ENCODE measurements around the gene PYGM. TPM values are rescaled to one million over a fixed set of nuclear protein-coding genes. Genes with fewer than 3 reads are reported as not detected.

PYGM gene
- total and polyA plus RNA-seq, 2 of the 13 experiments (the other 11 are each of a cell fraction or from before 2014, with no cell fraction given): 0.11 to 0.12 TPM

- no peak for TF ChIP-seq RORA (CRISPR knock-in tag; IDR thresholded peaks at IDR 0.05)
- TF ChIP-seq, protein P1, sequence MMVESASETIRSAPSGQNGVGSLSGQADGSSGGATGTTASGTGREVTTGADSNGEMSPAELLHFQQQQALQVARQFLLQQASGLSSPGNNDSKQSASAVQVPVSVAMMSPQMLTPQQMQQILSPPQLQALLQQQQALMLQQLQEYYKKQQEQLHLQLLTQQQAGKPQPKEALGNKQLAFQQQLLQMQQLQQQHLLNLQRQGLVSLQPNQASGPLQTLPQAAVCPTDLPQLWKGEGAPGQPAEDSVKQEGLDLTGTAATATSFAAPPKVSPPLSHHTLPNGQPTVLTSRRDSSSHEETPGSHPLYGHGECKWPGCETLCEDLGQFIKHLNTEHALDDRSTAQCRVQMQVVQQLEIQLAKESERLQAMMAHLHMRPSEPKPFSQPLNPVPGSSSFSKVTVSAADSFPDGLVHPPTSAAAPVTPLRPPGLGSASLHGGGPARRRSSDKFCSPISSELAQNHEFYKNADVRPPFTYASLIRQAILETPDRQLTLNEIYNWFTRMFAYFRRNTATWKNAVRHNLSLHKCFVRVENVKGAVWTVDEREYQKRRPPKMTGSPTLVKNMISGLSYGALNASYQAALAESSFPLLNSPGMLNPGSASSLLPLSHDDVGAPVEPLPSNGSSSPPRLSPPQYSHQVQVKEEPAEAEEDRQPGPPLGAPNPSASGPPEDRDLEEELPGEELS (CRISPR knock-in tag; IDR thresholded peaks at IDR 0.05): no peak
- TF ChIP-seq SNRNP70 (IDR thresholded peaks at IDR 0.05; ENCODE audit: low read depth, low read length): no peak
- TF ChIP-seq NFIC (IDR thresholded peaks at IDR 0.05; ENCODE audit: low read length): no peak
- TF ChIP-seq ZNF468 (CRISPR knock-in tag; IDR thresholded peaks at IDR 0.05): no peak
- no peak for TF ChIP-seq U2AF1 (optimal IDR thresholded peaks at IDR 0.05; ENCODE audit: low read depth, low read length)
- TF ChIP-seq ZNF563 (CRISPR knock-in tag; IDR thresholded peaks at IDR 0.05): no peak
- no peak for TF ChIP-seq FOSL1 (CRISPR knock-in tag; IDR thresholded peaks at IDR 0.05; ENCODE audit: borderline replicate concordance)
- TF ChIP-seq SIX4 (CRISPR knock-in tag; IDR thresholded peaks at IDR 0.05): no peak
- TF ChIP-seq, protein P2, sequence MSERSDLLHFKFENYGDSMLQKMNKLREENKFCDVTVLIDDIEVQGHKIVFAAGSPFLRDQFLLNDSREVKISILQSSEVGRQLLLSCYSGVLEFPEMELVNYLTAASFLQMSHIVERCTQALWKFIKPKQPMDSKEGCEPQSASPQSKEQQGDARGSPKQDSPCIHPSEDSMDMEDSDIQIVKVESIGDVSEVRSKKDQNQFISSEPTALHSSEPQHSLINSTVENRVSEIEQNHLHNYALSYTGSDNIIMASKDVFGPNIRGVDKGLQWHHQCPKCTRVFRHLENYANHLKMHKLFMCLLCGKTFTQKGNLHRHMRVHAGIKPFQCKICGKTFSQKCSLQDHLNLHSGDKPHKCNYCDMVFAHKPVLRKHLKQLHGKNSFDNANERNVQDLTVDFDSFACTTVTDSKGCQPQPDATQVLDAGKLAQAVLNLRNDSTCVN (CRISPR knock-in tag; IDR thresholded peaks at IDR 0.05; ENCODE audit: borderline replicate concordance): no peak
- no peak for TF ChIP-seq FOXK1 (CRISPR knock-in tag; IDR thresholded peaks at IDR 0.05; ENCODE audit: borderline replicate concordance, low read depth)
- TF ChIP-seq CC2D1A (CRISPR knock-in tag; IDR thresholded peaks at IDR 0.05): no peak
- TF ChIP-seq, protein P3, sequence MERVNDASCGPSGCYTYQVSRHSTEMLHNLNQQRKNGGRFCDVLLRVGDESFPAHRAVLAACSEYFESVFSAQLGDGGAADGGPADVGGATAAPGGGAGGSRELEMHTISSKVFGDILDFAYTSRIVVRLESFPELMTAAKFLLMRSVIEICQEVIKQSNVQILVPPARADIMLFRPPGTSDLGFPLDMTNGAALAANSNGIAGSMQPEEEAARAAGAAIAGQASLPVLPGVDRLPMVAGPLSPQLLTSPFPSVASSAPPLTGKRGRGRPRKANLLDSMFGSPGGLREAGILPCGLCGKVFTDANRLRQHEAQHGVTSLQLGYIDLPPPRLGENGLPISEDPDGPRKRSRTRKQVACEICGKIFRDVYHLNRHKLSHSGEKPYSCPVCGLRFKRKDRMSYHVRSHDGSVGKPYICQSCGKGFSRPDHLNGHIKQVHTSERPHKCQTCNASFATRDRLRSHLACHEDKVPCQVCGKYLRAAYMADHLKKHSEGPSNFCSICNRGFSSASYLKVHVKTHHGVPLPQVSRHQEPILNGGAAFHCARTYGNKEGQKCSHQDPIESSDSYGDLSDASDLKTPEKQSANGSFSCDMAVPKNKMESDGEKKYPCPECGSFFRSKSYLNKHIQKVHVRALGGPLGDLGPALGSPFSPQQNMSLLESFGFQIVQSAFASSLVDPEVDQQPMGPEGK (CRISPR knock-in tag; IDR thresholded peaks at IDR 0.05): 0 out of 2 replicates have a peak, but pooled peaks have one; percentile 9
- peak; percentile 63; the same call in 1 of the 2 replicates for TF ChIP-seq ZFP91 (CRISPR knock-in tag; IDR thresholded peaks at IDR 0.05; ENCODE audit: borderline replicate concordance)
- peak; percentile 88 for TF ChIP-seq NFYC (CRISPR knock-in tag; IDR thresholded peaks at IDR 0.05)
- no peak for TF ChIP-seq SRF (IDR thresholded peaks at IDR 0.05; ENCODE audit: low read depth, low read length)
- TF ChIP-seq SSRP1 (CRISPR knock-in tag; IDR thresholded peaks at IDR 0.05): no peak
- peak; percentile 45; the same call in 1 of the 2 replicates for TF ChIP-seq ZNF333 (CRISPR knock-in tag; IDR thresholded peaks at IDR 0.05; ENCODE audit: borderline replicate concordance)
- TF ChIP-seq MED8 (CRISPR knock-in tag; IDR thresholded peaks at IDR 0.05; ENCODE audit: insufficient replicate concordance): no peak
- peak; percentile 56 for TF ChIP-seq STAG1 (CRISPR knock-in tag; IDR thresholded peaks at IDR 0.05)
- TF ChIP-seq SALL1 (CRISPR knock-in tag; IDR thresholded peaks at IDR 0.05): no peak
- no peak for TF ChIP-seq ZNF136 (CRISPR knock-in tag; IDR thresholded peaks at IDR 0.05; ENCODE audit: low read depth)
- no peak for TF ChIP-seq MLLT10 (CRISPR knock-in tag; IDR thresholded peaks at IDR 0.05)
- TF ChIP-seq XBP1 (CRISPR knock-in tag; IDR thresholded peaks at IDR 0.05): no peak
These were observed 36.5 kb downstream of the PYGM start, which contains the start of gene NRXN2 (continued) for GRCh38 chr11:64723117-64723906.

Measured in HepG2 (cell line).